ENCODE measurements around the gene SHISA4. TPM values are rescaled to one million over a fixed set of nuclear protein-coding genes. Genes with fewer than 3 reads are reported as not detected.
A peak's percentile ranks its signal among the peaks of the same experiment; 100 is the strongest.
"Not testable (repeated sequence)": the region's sequence is repeated elsewhere in the genome, so short reads cannot be mapped to it uniquely, and the experiment has no call there.

SHISA4 gene
- total RNA-seq, 1 donor from 2014 or later = 7.8 TPM

DNA sequence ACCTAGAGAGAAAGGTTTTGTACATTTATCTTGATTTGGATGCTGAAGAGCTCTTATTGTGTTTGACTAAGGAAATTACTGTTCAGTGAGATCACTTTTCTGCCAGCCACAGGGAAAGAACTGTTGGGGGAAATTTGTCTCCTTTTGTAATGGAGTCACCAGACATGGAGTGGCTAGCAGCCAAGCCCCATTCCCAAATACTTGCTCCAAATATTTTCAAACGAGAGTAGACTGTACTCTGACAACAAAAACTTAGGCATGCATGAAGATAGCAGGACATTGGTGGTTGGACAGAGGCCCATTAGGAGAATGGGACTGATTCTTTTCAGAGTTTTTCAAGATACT is 38.7 kb upstream of the SHISA4 start:
- Histone ChIP-seq H3K36me3 (peaks cover 73% of the 10 kb centered on the region), H3K27me3 (ENCODE audit: low read depth) (no peaks in the 10 kb centered on the region), H3K9me3 (no peaks in the 10 kb centered on the region), H3K4me1 (peaks cover 19% of the 10 kb centered on the region), H3K27ac (peak overlapping the region; percentile 42), H3K4me3 (no peak overlapping the region)
- DNase-seq (no peak), ATAC-seq (peak; percentile 77 to 95)
- intact Hi-C loops (cut with DNase I) = no loop called here
- TF ChIP-seq CTCF (IDR thresholded peaks at IDR 0.05) = no peak

DNA sequence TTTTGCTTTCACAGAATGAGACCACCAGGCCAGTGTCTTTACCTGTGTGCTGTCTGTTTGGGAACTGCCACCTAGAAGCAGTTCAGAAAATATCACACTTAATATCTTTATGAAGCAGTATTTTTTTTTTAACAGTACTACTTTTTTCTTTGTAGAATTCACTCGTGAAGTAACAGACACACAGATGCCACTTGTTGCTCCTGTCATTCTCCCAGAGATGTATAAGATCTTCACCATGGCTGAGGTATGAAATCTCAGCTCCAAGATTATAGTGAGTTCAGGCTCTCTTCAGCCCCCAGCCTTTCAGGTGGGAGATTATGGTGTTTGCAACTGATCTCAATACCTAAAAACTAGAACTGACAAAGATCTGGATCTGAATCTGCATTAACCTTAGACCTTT is 36.7 kb upstream of the SHISA4 start:
- Histone ChIP-seq H3K27me3 (ENCODE audit: low read depth) (no peaks in the 10 kb centered on the region), H3K9me3 (no peaks in the 10 kb centered on the region), H3K36me3 (peaks cover 92% of the 10 kb centered on the region), H3K27ac (no peak overlapping the region), H3K4me1 (peaks cover 19% of the 10 kb centered on the region), H3K4me3 (no peak overlapping the region)
- TF ChIP-seq CTCF (IDR thresholded peaks at IDR 0.05) = no peak
- DNase-seq (no peak), ATAC-seq (no peak)
- intact Hi-C loops (cut with DNase I) = no loop called here

DNA sequence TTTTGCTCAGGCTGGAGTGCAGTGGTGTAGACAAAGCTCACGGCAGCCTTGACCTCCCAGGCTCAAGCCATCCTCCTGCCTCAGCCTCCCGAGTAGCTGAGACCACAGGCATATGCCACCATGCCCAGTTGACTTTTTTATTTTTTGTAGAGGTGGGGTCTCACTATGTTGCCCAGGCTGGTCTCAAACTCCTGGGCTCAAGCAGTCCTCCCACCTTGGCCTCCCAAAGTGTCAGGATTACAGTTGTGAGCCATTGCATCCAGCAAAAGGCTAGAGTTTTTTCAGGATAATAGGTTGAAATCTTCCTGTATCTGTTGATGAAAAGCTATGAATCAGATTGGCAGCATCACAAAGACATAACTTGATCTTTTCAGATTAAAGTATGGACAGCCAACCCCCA is 32.0 kb upstream of the SHISA4 start:
- ATAC-seq; H3K27me3 ChIP-seq (ENCODE audit: low read depth); H3K27ac ChIP-seq; H3K4me1 ChIP-seq; H3K4me3 ChIP-seq; H3K9me3 ChIP-seq; intact Hi-C loops (cut with DNase I); DNase-seq: not testable (repeated sequence)
- H3K36me3 ChIP-seq = peaks cover 93% of the 10 kb centered on the region

- no peaks in the 10 kb centered on the region for H3K27me3 ChIP-seq (ENCODE audit: low read depth)
- H3K9me3 ChIP-seq = no peaks in the 10 kb centered on the region
- ATAC-seq = no peak
- peaks cover 93% of the 10 kb centered on the region for H3K36me3 ChIP-seq
- no peaks in the 10 kb centered on the region for H3K4me1 ChIP-seq
- no peak overlapping the region for H3K4me3 ChIP-seq
- no peak overlapping the region for H3K27ac ChIP-seq
- intact Hi-C loops (cut with DNase I) = no loop called here
- DNase-seq = no peak
- no peak for TF ChIP-seq CTCF (IDR thresholded peaks at IDR 0.05)
Observed at GRCh38 chr1:201859424-201859823, 29.3 kb upstream of the SHISA4 start.

- TF ChIP-seq CTCF (IDR thresholded peaks at IDR 0.05) = no peak
- Histone ChIP-seq H3K4me1 (no peaks in the 10 kb centered on the region), H3K4me3 (no peak overlapping the region), H3K36me3 (peaks cover 91% of the 10 kb centered on the region), H3K9me3 (no peaks in the 10 kb centered on the region), H3K27ac (no peak overlapping the region), H3K27me3 (ENCODE audit: low read depth) (no peaks in the 10 kb centered on the region)
- ATAC-seq = no peak
- intact Hi-C loops (cut with DNase I) = no loop called here
- no peak for DNase-seq
Observed at GRCh38 chr1:201861448-201861847, 27.2 kb upstream of the SHISA4 start.

DNA sequence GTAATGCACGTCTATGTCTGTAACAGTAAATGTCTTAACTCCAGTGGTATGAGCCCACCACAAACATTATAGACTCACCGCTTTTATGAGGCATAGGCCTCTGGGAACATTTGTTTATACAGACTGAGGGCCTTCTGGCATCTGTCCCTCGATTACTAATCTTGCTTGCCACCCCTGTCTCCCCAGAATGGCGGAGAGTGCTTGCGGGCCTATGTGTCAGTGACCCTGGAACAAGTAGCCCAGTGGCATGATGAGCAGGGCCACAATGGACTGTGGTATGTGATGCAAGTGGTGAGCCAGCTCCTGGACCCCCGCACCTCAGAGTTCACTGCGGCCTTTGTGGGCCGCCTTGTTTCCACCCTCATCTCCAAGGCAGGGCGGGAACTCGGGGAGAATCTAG is 18.3 kb upstream of the SHISA4 start:
- Histone ChIP-seq H3K27ac (no peak overlapping the region), H3K36me3 (peaks cover 98% of the 10 kb centered on the region), H3K27me3 (ENCODE audit: low read depth) (no peaks in the 10 kb centered on the region), H3K4me3 (no peak overlapping the region), H3K4me1 (no peaks in the 10 kb centered on the region), H3K9me3 (no peaks in the 10 kb centered on the region)
- intact Hi-C loops (cut with DNase I) = no loop called here
- no peak for ATAC-seq
- TF ChIP-seq CTCF (IDR thresholded peaks at IDR 0.05) = no peak
- DNase-seq = no peak

Data from lower lobe of right lung (tissue), 2 donors.